ENCODE data around the gene SPACA5.
A peak's percentile ranks its signal among the peaks of the same experiment; 100 is the strongest.
"Not testable (repeated sequence)": the region's sequence is repeated elsewhere in the genome, so short reads cannot be mapped to it uniquely, and the experiment has no call there.

Gene SPACA5

GRCh38 chrX:48006688-48007087 lies at the start of gene SPACA5:
SPACA5 (plus strand) TSS chrX:48006988; CDS start chrX:48007803, 815 bp downstream.
- not testable (repeated sequence) for DNase-seq

GRCh38 chrX:47958206-47958605 lies 48.6 kb upstream of the SPACA5 start:
- not testable (repeated sequence) for DNase-seq

GRCh38 chrX:47958761-47959342 lies 47.9 kb upstream of the SPACA5 start:
- peak; percentile 2 for DNase-seq

- no peak for DNase-seq
These were observed 46.4 kb upstream of the SPACA5 start for GRCh38 chrX:47960406-47960805.

GRCh38 chrX:47961830-47962229 lies 45.0 kb upstream of the SPACA5 start:
- not testable (repeated sequence) for DNase-seq

GRCh38 chrX:47965526-47965925 lies 41.3 kb upstream of the SPACA5 start:
- not testable (repeated sequence) for DNase-seq

GRCh38 chrX:47973235-47973634 lies 33.6 kb upstream of the SPACA5 start:
- no peak for DNase-seq

- no peak for DNase-seq
These were observed 30.3 kb upstream of the SPACA5 start for GRCh38 chrX:47976254-47977151.

- DNase-seq = no peak
These were observed 15.3 kb upstream of the SPACA5 start for GRCh38 chrX:47991263-47992094.

GRCh38 chrX:47992095-47992380 lies 14.8 kb upstream of the SPACA5 start:
- DNase-seq = no peak

- no peak for DNase-seq
These were observed 14.1 kb upstream of the SPACA5 start for GRCh38 chrX:47992669-47993068.

GRCh38 chrX:48001260-48001659 lies 5.5 kb upstream of the SPACA5 start:
- DNase-seq = no peak

GRCh38 chrX:48002319-48002718 lies 4.5 kb upstream of the SPACA5 start:
- DNase-seq = no peak

- DNase-seq = no peak
These were observed 3.9 kb upstream of the SPACA5 start for GRCh38 chrX:48002929-48003328.

GRCh38 chrX:48003367-48003757 lies 3.4 kb upstream of the SPACA5 start:
- peak; percentile 4 for DNase-seq

GRCh38 chrX:48003758-48004457 lies 2.9 kb upstream of the SPACA5 start, which contains the start of gene ZNF182:
ZNF182 (minus strand) TSS chrX:48003989; CDS start chrX:48002609, 1,380 bp downstream.
- DNase-seq = peak; percentile 90

GRCh38 chrX:48009445-48009960 lies 2.7 kb downstream of the SPACA5 start:
- DNase-seq = not testable (repeated sequence)

- not testable (repeated sequence) for DNase-seq
These were observed 10.0 kb downstream of the SPACA5 start for GRCh38 chrX:48016583-48017310.

GRCh38 chrX:48019892-48020291 lies 13.1 kb downstream of the SPACA5 start:
- DNase-seq = not testable (repeated sequence)

GRCh38 chrX:48020472-48020871 lies 13.7 kb downstream of the SPACA5 start:
- peak; percentile 7 for DNase-seq

GRCh38 chrX:48021026-48021900 lies 14.5 kb downstream of the SPACA5 start:
- peak; percentile 75 for DNase-seq

Data from activated CD4-positive, alpha-beta T cell treated with anti-CD3 and anti-CD28 coated beads, Interleukin-2, amount 50 U/mL, for 1 hour (primary cell).